ENCODE results near the gene AHCYL2.

AHCYL2 gene

GRCh38 chr7:129308047-129308446 lies 83.2 kb downstream of the AHCYL2 start:
- no peak for DNase-seq (ENCODE audit: extremely low read depth, low read depth)
- TF ChIP-seq, protein P1, sequence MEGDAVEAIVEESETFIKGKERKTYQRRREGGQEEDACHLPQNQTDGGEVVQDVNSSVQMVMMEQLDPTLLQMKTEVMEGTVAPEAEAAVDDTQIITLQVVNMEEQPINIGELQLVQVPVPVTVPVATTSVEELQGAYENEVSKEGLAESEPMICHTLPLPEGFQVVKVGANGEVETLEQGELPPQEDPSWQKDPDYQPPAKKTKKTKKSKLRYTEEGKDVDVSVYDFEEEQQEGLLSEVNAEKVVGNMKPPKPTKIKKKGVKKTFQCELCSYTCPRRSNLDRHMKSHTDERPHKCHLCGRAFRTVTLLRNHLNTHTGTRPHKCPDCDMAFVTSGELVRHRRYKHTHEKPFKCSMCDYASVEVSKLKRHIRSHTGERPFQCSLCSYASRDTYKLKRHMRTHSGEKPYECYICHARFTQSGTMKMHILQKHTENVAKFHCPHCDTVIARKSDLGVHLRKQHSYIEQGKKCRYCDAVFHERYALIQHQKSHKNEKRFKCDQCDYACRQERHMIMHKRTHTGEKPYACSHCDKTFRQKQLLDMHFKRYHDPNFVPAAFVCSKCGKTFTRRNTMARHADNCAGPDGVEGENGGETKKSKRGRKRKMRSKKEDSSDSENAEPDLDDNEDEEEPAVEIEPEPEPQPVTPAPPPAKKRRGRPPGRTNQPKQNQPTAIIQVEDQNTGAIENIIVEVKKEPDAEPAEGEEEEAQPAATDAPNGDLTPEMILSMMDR (IDR thresholded peaks at IDR 0.05; ENCODE audit: low read depth, low read length, missing control alignments) = no peak
- H3K4me3 ChIP-seq (replicated peaks; ENCODE audit: low read depth, low read length) = no peak overlapping the region

- H3K4me3 ChIP-seq (replicated peaks; ENCODE audit: low read depth, low read length) = no peak overlapping the region
- TF ChIP-seq, protein P1 (IDR thresholded peaks at IDR 0.05; ENCODE audit: low read depth, low read length, missing control alignments) = no peak
- DNase-seq (ENCODE audit: extremely low read depth, low read depth) = no peak
Observed at GRCh38 chr7:129311429-129311828, 86.6 kb downstream of the AHCYL2 start.

- TF ChIP-seq, protein P1 (IDR thresholded peaks at IDR 0.05; ENCODE audit: low read depth, low read length, missing control alignments) = no peak
- no peak overlapping the region for H3K4me3 ChIP-seq (replicated peaks; ENCODE audit: low read depth, low read length)
- no peak for DNase-seq (ENCODE audit: extremely low read depth, low read depth)
Observed at GRCh38 chr7:129313282-129313681, 88.5 kb downstream of the AHCYL2 start.

DNA sequence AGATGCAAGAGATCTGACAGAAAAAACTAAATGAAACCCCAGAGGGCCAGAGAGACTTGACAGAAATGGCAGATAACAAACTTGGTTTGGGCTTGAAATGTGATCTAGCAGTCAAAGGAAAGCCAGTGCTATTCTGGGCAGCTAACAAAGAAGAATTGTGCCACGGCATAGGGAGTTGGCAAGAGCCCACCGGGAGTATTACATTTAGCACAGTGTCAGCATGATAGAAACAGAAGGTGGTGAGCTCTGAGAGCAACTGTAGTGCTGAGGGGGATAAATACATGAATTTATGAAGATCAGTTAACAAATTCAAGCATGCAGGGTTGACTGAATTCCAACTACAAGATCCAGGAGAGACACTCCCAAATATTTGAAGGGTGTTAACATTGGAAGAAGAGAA lies 91.1 kb downstream of the AHCYL2 start:
- DNase-seq (ENCODE audit: extremely low read depth, low read depth) = no peak
- TF ChIP-seq, protein P1 (IDR thresholded peaks at IDR 0.05; ENCODE audit: low read depth, low read length, missing control alignments) = no peak
- no peak overlapping the region for H3K4me3 ChIP-seq (replicated peaks; ENCODE audit: low read depth, low read length)

- no peak for DNase-seq (ENCODE audit: extremely low read depth, low read depth)
- no peak overlapping the region for H3K4me3 ChIP-seq (replicated peaks; ENCODE audit: low read depth, low read length)
- TF ChIP-seq, protein P1 (IDR thresholded peaks at IDR 0.05; ENCODE audit: low read depth, low read length, missing control alignments) = no peak
Observed at GRCh38 chr7:129317450-129317849, 92.6 kb downstream of the AHCYL2 start.

DNA sequence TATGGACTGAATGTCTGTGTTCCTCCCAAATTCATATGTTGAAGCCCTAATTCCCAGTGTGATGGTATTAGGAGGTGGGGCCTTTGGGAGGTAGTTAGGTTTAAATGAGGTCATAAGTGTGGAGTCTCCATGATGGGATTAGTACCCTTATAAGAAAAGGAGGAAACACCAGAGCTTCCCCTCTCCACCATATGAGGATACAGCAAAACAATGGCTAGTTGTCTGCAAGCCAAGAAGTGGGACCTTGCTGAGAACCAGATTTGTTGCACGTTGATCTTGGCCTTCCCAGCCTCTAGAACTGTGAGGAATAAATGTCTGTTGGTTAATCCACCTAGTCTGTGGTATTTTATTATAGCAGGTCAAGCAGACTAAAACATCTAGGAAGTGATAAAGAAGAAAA lies 102.2 kb downstream of the AHCYL2 start:
- DNase-seq (ENCODE audit: extremely low read depth, low read depth) = no peak
- H3K4me3 ChIP-seq (replicated peaks; ENCODE audit: low read depth, low read length) = no peak overlapping the region
- TF ChIP-seq, protein P1 (IDR thresholded peaks at IDR 0.05; ENCODE audit: low read depth, low read length, missing control alignments) = no peak

All from HFF-Myc (cell line).